Measurements from ENCODE around the gene CPTP. TPM values are rescaled to one million over a fixed set of nuclear protein-coding genes. Genes with fewer than 3 reads are reported as not detected.

The CPTP gene
- total and polyA plus RNA-seq, 8 donors: 6.6 to 226 (median 22.8) TPM

- no peaks in the 10 kb centered on the region for H3K27me3 ChIP-seq
- intact Hi-C loops (cut with DNase I; ENCODE audit: low total_unique reads): no loop called here
- H3K9me3 ChIP-seq: no peaks in the 10 kb centered on the region
- peaks cover 16 to 36% (median 25%) of the 10 kb centered on the region in 4 donors for H3K36me3 ChIP-seq
- WGBS, 5 donors: 64 to 86% (median 79%) methylated on average over 15 of the region's 15 CpGs; no CpG with 5 or more reads in 1 of the 5 donors
- H3K4me3 ChIP-seq: no peak overlapping the region
- H3K27ac ChIP-seq: no peak overlapping the region
- TF ChIP-seq POLR2AphosphoS5 (IDR thresholded peaks at IDR 0.05) (no peak), EP300 (IDR thresholded peaks at IDR 0.05) (no peak), POLR2A (IDR thresholded peaks at IDR 0.05) (no peak), CTCF (IDR thresholded peaks at IDR 0.05) (no peak)
- H3K4me1 ChIP-seq: peaks cover 28 to 64% (median 60%) of the 10 kb centered on the region in 4 donors
- DNase-seq: no peak
Observed at GRCh38 chr1:1328254-1328653, 3.7 kb downstream of the CPTP start.

- Histone ChIP-seq H3K4me1 (peaks cover 26 to 62% (median 57%) of the 10 kb centered on the region in 4 donors), H3K27ac (no peak overlapping the region)
Observed at GRCh38 chr1:1329304-1330210, 5.0 kb downstream of the CPTP start.

GRCh38 chr1:1330366-1331067 is 5.9 kb downstream of the CPTP start:
- H3K4me3 ChIP-seq: no peak overlapping the region
- H3K9me3 ChIP-seq: no peaks in the 10 kb centered on the region
- no peak for TF ChIP-seq EP300 (IDR thresholded peaks at IDR 0.05)
- no peak for TF ChIP-seq POLR2A (IDR thresholded peaks at IDR 0.05)
- no peak for TF ChIP-seq POLR2AphosphoS5 (IDR thresholded peaks at IDR 0.05)
- no peak for TF ChIP-seq CTCF (IDR thresholded peaks at IDR 0.05)
- DNase-seq: no peak
- intact Hi-C loops (cut with DNase I; ENCODE audit: low total_unique reads): no loop called here
- WGBS, 5 donors: 32 to 48% (median 38%) methylated on average over 3 to 15 of the region's 15 CpGs
- H3K27ac ChIP-seq: peak overlapping the region in 1 of 5 donors; percentile 45
- H3K27me3 ChIP-seq: no peaks in the 10 kb centered on the region
- H3K36me3 ChIP-seq: peaks cover 16 to 40% (median 32%) of the 10 kb centered on the region in 4 donors
- H3K4me1 ChIP-seq: peaks cover 22 to 56% (median 50%) of the 10 kb centered on the region in 4 donors

More at GRCh38 chr1:1329304-1330210, 5.0 kb downstream of the CPTP start:
- no peak overlapping the region for H3K4me3 ChIP-seq
- H3K9me3 ChIP-seq: no peaks in the 10 kb centered on the region
- intact Hi-C loops (cut with DNase I; ENCODE audit: low total_unique reads): no loop called here
- whole genome bisulfite sequencing, 5 donors: 90 to 93% (median 91%) methylated on average over 51 to 58 of the region's 58 CpGs
- no peak for DNase-seq
- TF ChIP-seq EP300 (IDR thresholded peaks at IDR 0.05) (no peak), POLR2AphosphoS5 (IDR thresholded peaks at IDR 0.05) (peak in 2 of 3 donors; percentile 42 to 44)
- no peaks in the 10 kb centered on the region for H3K27me3 ChIP-seq
- peaks cover 16 to 36% (median 25%) of the 10 kb centered on the region in 4 donors for H3K36me3 ChIP-seq

GRCh38 chr1:1331068-1331965 is 6.7 kb downstream of the CPTP start, which contains the start of gene TAS1R3:
Gene TAS1R3 (plus strand): TSS chr1:1331280. CDS start chr1:1331346, 66 bp downstream.
- WGBS, 5 donors: 54 to 76% (median 65%) methylated on average over 22 to 41 of the region's 41 CpGs
- Histone ChIP-seq H3K4me3 (peak within 1 kb of the TSS in 1 of 4 donors; percentile 13), H3K9me3 (no peaks in the 10 kb centered on the region), H3K4me1 (peaks cover 14 to 48% (median 42%) of the 10 kb centered on the region in 4 donors), H3K27ac (peak within 1 kb of the TSS in 1 of 5 donors; percentile 45), H3K27me3 (no peaks in the 10 kb centered on the region), H3K36me3 (peaks cover 16 to 42% (median 40%) of the 10 kb centered on the region in 4 donors)
- intact Hi-C loops (cut with DNase I; ENCODE audit: low total_unique reads): no loop called here
- no peak for TF ChIP-seq POLR2AphosphoS5 (IDR thresholded peaks at IDR 0.05)
- no peak for TF ChIP-seq POLR2A (IDR thresholded peaks at IDR 0.05)
- no peak for TF ChIP-seq CTCF (IDR thresholded peaks at IDR 0.05)
- no peak for TF ChIP-seq EP300 (IDR thresholded peaks at IDR 0.05)
- peak in 1 of 2 donors; percentile 47 for DNase-seq
